Fibroblast of lung (primary cell): Measurements from ENCODE around the gene SORD.

Experiments
- CTCF ChIP-seq, 2 donors: IDR thresholded peaks in 1 of 2; conservative IDR thresholded peaks in 1 of 2; 1 replicate in 1 of 2; 2 replicates in 1 of 2; pipeline ENCODE4 v1.5.1; 2011 to 2012; ENCODE audit warnings: low read length in 2 of 2, control low read depth in 1 of 2, inconsistent platforms in 1 of 2, low read depth in 1 of 2, mild to moderate bottlenecking in 1 of 2
- EZH2 ChIP-seq: IDR thresholded peaks from 2 replicates; pipeline ENCODE4 v1.5.1; 2012; ENCODE audit warnings: low read length, control low read depth, mild to moderate bottlenecking; ENCODE audit errors: missing control alignments

GRCh38 chr15:45105586-45105985, 82.6 kb downstream of the SORD start:
- TF ChIP-seq CTCF (conservative IDR thresholded peaks at IDR 0.05 in 1 of 2, IDR thresholded peaks at IDR 0.05 in 1 of 2; ENCODE audit: low read depth in 1 of 2, low read length in 2 of 2) (no peak), EZH2 (no peak)
